Right lobe of liver (tissue), 6 donors: ENCODE data around the gene OLIG3. TPM values are rescaled to one million over a fixed set of nuclear protein-coding genes. Genes with fewer than 3 reads are reported as not detected.

Experiments
- ATAC-seq, 4 donors: fragments of 200-7000 bp; cut with Tn5 transposase; one replicate each; pipeline ENCODE4 v1.9.1; 2020; ENCODE audit warnings: mild to moderate bottlenecking in 4 of 4, moderate library complexity in 4 of 4
- DNase-seq, 3 donors: peaks; one replicate each; pipeline ENCODE4 v3.0.0-alpha.2; 2020
- H3K27ac ChIP-seq, 3 donors: fragments of 200-600 bp; one replicate each; pipeline ENCODE4 v1.8.0; 2022
- H3K27me3 ChIP-seq, 2 donors: fragments of 200-600 bp; one replicate each; pipeline ENCODE4 v1.8.0; 2022
- H3K36me3 ChIP-seq, 4 donors: fragments of 200-600 bp; sonication (generic) in 1 of 4; one replicate each; pipeline versions ENCODE4 v1.5.1 to v1.8.0; 2017 to 2022; ENCODE audit warnings: control low read depth in 1 of 4
- H3K4me1 ChIP-seq, 4 donors: fragments of 200-600 bp; sonication (generic) in 1 of 4; one replicate each; pipeline versions ENCODE4 v1.5.1 to v1.8.0; 2017 to 2022; ENCODE audit warnings: control low read depth in 1 of 4
- H3K4me3 ChIP-seq, 3 donors: fragments of 200-600 bp; one replicate each; pipeline ENCODE4 v1.8.0; 2022
- H3K9me3 ChIP-seq, 4 donors: fragments of 200-600 bp; sonication (generic) in 1 of 4; one replicate each; pipeline versions ENCODE4 v1.5.1 to v1.8.0; 2017 to 2022; ENCODE audit warnings: control low read depth in 1 of 4
- POLR2A ChIP-seq: fragments of 450-650 bp; IDR thresholded peaks from one replicate; pipeline ENCODE4 v1.6.1; 2017; ENCODE audit warnings: antibody characterized with exemption, mild to moderate bottlenecking
- WGBS: methylation state at CpG from one replicate; pipeline ENCODE4 v1.1.6; 2018; ENCODE audit warnings: low coverage, low lambda C conversion rate; ENCODE audit not compliant: insufficient coverage; ENCODE audit errors: missing lambda C conversion rate; 5-methylcytosine and 5-hydroxymethylcytosine counted together
- intact Hi-C, 2 donors: fragments of 100-400 bp; cut with DNase I; formaldehyde crosslinking; loops; one replicate each; pipeline versions ENCODE4 v1.11.2 to v1.14.1; 2022
- total RNA-seq, 6 experiments: library from RNA; depleted of rRNA in 2 of 6; stranded (reverse); fragments of >200 nt in 2 of 6; fragmentation: NEBNext Ultra II Directional in 3 of 6; extraction: Animal tissue kit (Norgen Biotek cat#: 25700) in 3 of 6; gene quantifications; one replicate each; pipeline versions ENCODE4 v1.1.0 to v1.2.4, GENCODE V29; 2016 to 2023
- TF ChIP-seq, protein P1 (sequence below), 4 donors: fragments of 200-600 bp in 3 of 4; fragments of 450-650 bp in 1 of 4; IDR thresholded peaks; one replicate each; pipeline versions ENCODE4 v1.5.1 to v1.8.0; 2016 to 2022; ENCODE audit warnings: antibody characterized with exemption in 4 of 4, mild to moderate bottlenecking in 2 of 4
- donor health status: DM: no; HTN: yes; CAD: no.
- donor health status: DM: no; HTN: no; CAD: no.
- donor health status: DM: no; HTN: no; CAD: no.
- donor health status: DM: no; HTN: yes; CAD: no.
- donor health status: DM: no; HTN: yes; CAD: no.

OLIG3 gene
- total RNA-seq, 6 experiments from 2014 or later: not detected

DNA sequence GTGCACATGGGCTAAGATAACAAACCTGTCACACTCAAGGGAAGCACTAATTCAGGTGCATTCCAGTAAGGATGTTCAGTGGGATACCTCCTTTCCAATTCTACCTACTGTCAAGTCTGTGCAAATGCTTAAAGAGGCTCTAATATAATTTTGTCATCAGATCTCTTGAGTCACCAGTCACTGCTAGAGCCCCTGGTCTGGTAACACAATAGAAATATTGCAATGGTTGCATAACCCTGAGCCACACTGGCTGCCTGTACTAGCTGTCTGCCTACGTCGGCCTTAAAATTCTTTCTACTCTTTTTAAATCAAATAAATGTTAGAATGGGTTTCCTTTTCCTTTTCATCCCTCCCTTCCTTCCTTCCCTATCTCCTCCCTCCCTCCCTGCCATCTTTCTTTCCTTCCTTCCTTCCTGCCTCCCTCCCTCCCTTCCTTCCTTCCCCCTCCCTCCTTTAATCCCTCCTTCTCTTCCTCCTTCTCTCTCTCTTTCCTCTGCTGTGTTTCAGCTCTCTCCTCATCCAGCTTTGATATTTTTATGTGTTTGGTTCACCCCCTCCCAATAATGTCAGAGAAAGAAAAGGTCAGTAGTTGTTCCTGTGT, 28.1 kb upstream of the OLIG3 start:
- no peak for ATAC-seq
- H3K4me3 ChIP-seq: no peak overlapping the region
- H3K27me3 ChIP-seq: peaks cover 0 to 7% of the 10 kb centered on the region in 2 donors
- no peak for DNase-seq
- 58% methylated on average over 2 of the region's 2 CpGs for WGBS
- TF ChIP-seq, protein P1, sequence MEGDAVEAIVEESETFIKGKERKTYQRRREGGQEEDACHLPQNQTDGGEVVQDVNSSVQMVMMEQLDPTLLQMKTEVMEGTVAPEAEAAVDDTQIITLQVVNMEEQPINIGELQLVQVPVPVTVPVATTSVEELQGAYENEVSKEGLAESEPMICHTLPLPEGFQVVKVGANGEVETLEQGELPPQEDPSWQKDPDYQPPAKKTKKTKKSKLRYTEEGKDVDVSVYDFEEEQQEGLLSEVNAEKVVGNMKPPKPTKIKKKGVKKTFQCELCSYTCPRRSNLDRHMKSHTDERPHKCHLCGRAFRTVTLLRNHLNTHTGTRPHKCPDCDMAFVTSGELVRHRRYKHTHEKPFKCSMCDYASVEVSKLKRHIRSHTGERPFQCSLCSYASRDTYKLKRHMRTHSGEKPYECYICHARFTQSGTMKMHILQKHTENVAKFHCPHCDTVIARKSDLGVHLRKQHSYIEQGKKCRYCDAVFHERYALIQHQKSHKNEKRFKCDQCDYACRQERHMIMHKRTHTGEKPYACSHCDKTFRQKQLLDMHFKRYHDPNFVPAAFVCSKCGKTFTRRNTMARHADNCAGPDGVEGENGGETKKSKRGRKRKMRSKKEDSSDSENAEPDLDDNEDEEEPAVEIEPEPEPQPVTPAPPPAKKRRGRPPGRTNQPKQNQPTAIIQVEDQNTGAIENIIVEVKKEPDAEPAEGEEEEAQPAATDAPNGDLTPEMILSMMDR (IDR thresholded peaks at IDR 0.05): no peak
- TF ChIP-seq POLR2A: no peak
- no peaks in the 10 kb centered on the region for H3K36me3 ChIP-seq
- H3K4me1 ChIP-seq: no peaks in the 10 kb centered on the region
- intact Hi-C loops: no loop called here
- no peaks in the 10 kb centered on the region for H3K9me3 ChIP-seq
- no peak overlapping the region for H3K27ac ChIP-seq

DNA sequence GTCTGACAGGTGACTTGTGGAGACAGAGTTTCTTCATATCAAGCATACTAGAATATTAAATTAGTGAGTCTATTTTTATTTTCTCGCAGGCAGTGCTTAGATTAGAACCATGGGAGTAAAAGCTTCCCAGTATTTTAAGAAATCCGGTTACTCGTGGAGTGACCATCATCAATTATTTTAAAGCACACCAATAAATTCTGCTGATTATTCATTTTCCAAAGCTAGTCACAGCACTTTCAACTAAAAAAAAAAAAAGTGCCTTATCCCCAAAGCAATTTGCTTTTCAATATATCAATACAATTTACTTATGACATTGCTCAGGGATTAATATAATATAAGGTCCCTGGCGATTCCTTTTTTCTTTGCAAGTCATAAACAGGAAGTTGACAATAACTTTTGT, 26.3 kb upstream of the OLIG3 start:
- Histone ChIP-seq H3K27ac (no peak overlapping the region), H3K36me3 (no peaks in the 10 kb centered on the region), H3K4me1 (no peaks in the 10 kb centered on the region), H3K27me3 (peaks cover 0 to 8% of the 10 kb centered on the region in 2 donors), H3K4me3 (no peak overlapping the region), H3K9me3 (no peaks in the 10 kb centered on the region)
- WGBS: 76% methylated on average over 4 of the region's 4 CpGs
- no peak for TF ChIP-seq POLR2A
- TF ChIP-seq, protein P1 (IDR thresholded peaks at IDR 0.05): no peak
- ATAC-seq (no peak), DNase-seq (no peak)
- intact Hi-C loops: no loop called here

DNA sequence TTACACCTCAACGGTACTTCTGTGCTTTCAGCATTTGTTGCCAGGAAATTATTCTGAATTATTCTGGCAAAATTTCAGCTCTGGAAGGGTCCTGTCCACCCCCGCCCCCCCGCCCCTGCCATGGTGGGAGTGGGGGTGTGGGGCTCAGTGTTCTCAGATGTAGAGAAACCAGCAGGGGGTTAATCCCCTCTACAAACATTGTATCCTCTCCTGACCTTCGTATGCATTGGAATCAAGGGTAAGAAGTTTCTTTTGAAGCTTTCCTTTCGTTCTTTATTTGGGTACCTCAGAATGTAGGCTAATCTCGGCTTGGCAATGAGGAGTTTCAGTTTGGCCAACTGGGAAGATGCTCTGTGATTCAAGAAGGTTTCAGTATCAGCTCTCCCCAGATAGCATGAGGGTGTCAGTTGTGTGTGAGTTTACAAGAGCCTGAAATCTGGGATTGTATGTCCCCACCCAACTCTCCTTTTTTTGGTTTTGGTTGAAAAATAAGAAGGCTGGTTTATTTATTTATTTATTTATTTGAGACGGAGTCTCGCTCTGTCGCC, 25.5 kb upstream of the OLIG3 start:
- no peaks in the 10 kb centered on the region for H3K36me3 ChIP-seq
- DNase-seq (no peak), ATAC-seq (no peak)
- intact Hi-C loops: no loop called here
- H3K27ac ChIP-seq: no peak overlapping the region
- H3K9me3 ChIP-seq: no peaks in the 10 kb centered on the region
- H3K27me3 ChIP-seq: peaks cover 1 to 15% of the 10 kb centered on the region in 2 donors
- H3K4me3 ChIP-seq: no peak overlapping the region
- no peaks in the 10 kb centered on the region for H3K4me1 ChIP-seq
- TF ChIP-seq, protein P1 (IDR thresholded peaks at IDR 0.05): no peak
- no peak for TF ChIP-seq POLR2A
- WGBS: 13% methylated on average over 7 of the region's 9 CpGs

DNA sequence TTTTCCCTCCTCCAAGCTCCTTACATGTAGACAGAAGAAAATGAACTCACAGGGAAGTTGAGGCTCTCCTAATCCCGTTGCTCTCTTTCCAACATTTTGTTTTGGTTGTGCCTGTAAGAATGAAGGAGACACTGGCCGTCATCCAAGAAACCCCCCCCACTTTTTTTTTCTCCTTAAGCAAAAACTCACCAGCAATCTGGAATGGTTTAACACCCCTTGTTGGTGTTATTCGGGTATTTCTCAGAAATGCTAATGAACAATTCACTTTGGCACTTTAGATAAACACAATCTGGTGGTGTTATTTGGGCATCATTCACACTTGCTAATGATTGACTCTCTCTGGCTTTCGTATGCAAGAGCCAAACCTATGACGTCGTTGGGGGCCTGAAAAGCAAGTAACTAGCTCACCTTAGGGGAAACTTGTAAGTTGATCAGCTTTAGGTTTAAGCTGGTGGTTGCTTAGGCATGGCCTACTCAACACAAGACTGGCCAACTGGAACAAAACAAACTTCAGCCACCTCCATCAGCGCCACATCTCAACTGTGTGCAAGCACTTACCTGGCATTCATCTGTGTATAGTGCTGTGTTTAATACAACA, 24.3 kb upstream of the OLIG3 start:
- Histone ChIP-seq H3K9me3 (no peaks in the 10 kb centered on the region), H3K4me3 (no peak overlapping the region), H3K27ac (no peak overlapping the region), H3K27me3 (peaks cover 6 to 19% of the 10 kb centered on the region in 2 donors), H3K36me3 (no peaks in the 10 kb centered on the region), H3K4me1 (no peaks in the 10 kb centered on the region)
- intact Hi-C loops: no loop called here
- TF ChIP-seq, protein P1 (IDR thresholded peaks at IDR 0.05): no peak
- TF ChIP-seq POLR2A: no peak
- WGBS: 11% methylated on average over 3 of the region's 7 CpGs
- no peak for ATAC-seq
- DNase-seq: no peak
